CD14-positive monocyte (primary cell): ENCODE data around the gene TAF6. TPM values are rescaled to one million over a fixed set of nuclear protein-coding genes. Genes with fewer than 3 reads are reported as not detected.
A peak's percentile ranks its signal among the peaks of the same experiment; 100 is the strongest.
"Not testable (repeated sequence)": the region's sequence is repeated elsewhere in the genome, so short reads cannot be mapped to it uniquely, and the experiment has no call there.

ENCODE experiments used
- DNase-seq, 3 donors: peaks; one replicate each; pipeline ENCODE4 v3.0.0-alpha.2; 2011 to 2022
- H2AFZ ChIP-seq: 2 replicates; pipeline ENCODE4 v1.6.0; 2012; ENCODE audit warnings: mild to moderate bottlenecking, low read depth, low read length, inconsistent platforms; ENCODE audit not compliant: insufficient read depth, poor library complexity, severe bottlenecking
- H3K27ac ChIP-seq, 2 donors: 1 replicate in 1 of 2; 2 replicates in 1 of 2; pipeline ENCODE4 v1.5.1; 2012 to 2013; ENCODE audit warnings: low read length in 2 of 2, control low read depth in 1 of 2, inconsistent platforms in 1 of 2, low read depth in 1 of 2, mild to moderate bottlenecking in 1 of 2
- H3K27me3 ChIP-seq, 2 donors: one replicate each; pipeline versions ENCODE4 v1.6.0 to v1.6.1; 2011 to 2013; ENCODE audit warnings: low read length in 2 of 2; ENCODE audit not compliant: control insufficient read depth in 2 of 2, insufficient read depth in 2 of 2
- H3K36me3 ChIP-seq, 2 donors: replicated peaks in 1 of 2; 1 replicate in 1 of 2; 2 replicates in 1 of 2; pipeline versions ENCODE4 v1.5.1 to v1.6.1; 2012 to 2013; ENCODE audit warnings: low read length in 2 of 2, control low read depth in 1 of 2, inconsistent platforms in 1 of 2, mild to moderate bottlenecking in 1 of 2; ENCODE audit not compliant: insufficient read depth in 2 of 2, control insufficient read depth in 1 of 2
- H3K4me1 ChIP-seq, 2 donors: 1 replicate in 1 of 2; 2 replicates in 1 of 2; pipeline versions ENCODE4 v1.5.1 to v1.6.1; 2012 to 2013; ENCODE audit warnings: low read length in 2 of 2, control low read depth in 1 of 2, inconsistent platforms in 1 of 2, mild to moderate bottlenecking in 1 of 2, moderate library complexity in 1 of 2; ENCODE audit not compliant: insufficient read depth in 2 of 2, control insufficient read depth in 1 of 2
- H3K4me2 ChIP-seq: replicated peaks from 2 replicates; pipeline ENCODE3; 2012; ENCODE audit warnings: low read length, moderate library complexity, mild to moderate bottlenecking; ENCODE audit not compliant: poor library complexity, severe bottlenecking; ENCODE audit errors: extremely low read depth
- H3K4me3 ChIP-seq, 3 experiments: fragments of 200-600 bp in 1 of 3; sonication (generic) in 1 of 3; replicated peaks in 1 of 3; 1 replicate in 2 of 3; 2 replicates in 1 of 3; pipeline ENCODE4 v1.5.1; 2011 to 2013; ENCODE audit warnings: low read length in 3 of 3, mild to moderate bottlenecking in 3 of 3, control low read depth in 2 of 3, low read depth in 2 of 3, inconsistent platforms in 1 of 3, moderate library complexity in 1 of 3
- H3K79me2 ChIP-seq: 2 replicates; pipeline ENCODE4 v1.6.0; 2012; ENCODE audit warnings: mild to moderate bottlenecking, control low read depth, inconsistent platforms, low read length, moderate library complexity; ENCODE audit not compliant: insufficient read depth
- H3K9ac ChIP-seq: 2 replicates; pipeline ENCODE4 v1.6.0; 2017; ENCODE audit warnings: low read length, mild to moderate bottlenecking; ENCODE audit not compliant: insufficient read depth, poor library complexity, severe bottlenecking
- H3K9me3 ChIP-seq, 2 donors: replicated peaks in 1 of 2; 1 replicate in 1 of 2; 2 replicates in 1 of 2; pipeline versions ENCODE4 v1.5.1 to v1.6.1; 2012 to 2013; ENCODE audit warnings: low read length in 2 of 2, control low read depth in 1 of 2; ENCODE audit not compliant: control insufficient read depth in 1 of 2, insufficient read depth in 1 of 2
- H4K20me1 ChIP-seq: 2 replicates; pipeline ENCODE4 v1.6.0; 2012; ENCODE audit warnings: mild to moderate bottlenecking, low read length, control low read depth, moderate library complexity; ENCODE audit not compliant: insufficient read depth
- H3K27ac Mint-ChIP-seq, 7 donors: one replicate each; pipeline ENCODE4 v1.8.0; 2020; ENCODE audit warnings: mild to moderate bottlenecking in 7 of 7, mixed read lengths in 7 of 7, moderate library complexity in 6 of 7, inconsistent platforms in 2 of 7
- H3K27me3 Mint-ChIP-seq, 3 donors: one replicate each; pipeline ENCODE4 v1.8.0; 2021 to 2022; ENCODE audit warnings: low read depth in 3 of 3, mild to moderate bottlenecking in 3 of 3, mixed read lengths in 3 of 3, moderate library complexity in 3 of 3, inconsistent platforms in 1 of 3
- H3K36me3 Mint-ChIP-seq, 2 donors: one replicate each; pipeline ENCODE4 v1.8.0; 2020; ENCODE audit warnings: mixed read lengths in 2 of 2, inconsistent platforms in 1 of 2, mild to moderate bottlenecking in 1 of 2
- H3K4me1 Mint-ChIP-seq: one replicate; pipeline ENCODE4 v1.8.0; 2020; ENCODE audit warnings: mild to moderate bottlenecking, mixed read lengths
- H3K4me3 Mint-ChIP-seq, 2 donors: one replicate each; pipeline ENCODE4 v1.8.0; 2020; ENCODE audit warnings: mild to moderate bottlenecking in 2 of 2, mixed read lengths in 2 of 2, moderate library complexity in 1 of 2
- H3K9me3 Mint-ChIP-seq, 7 donors: one replicate each; pipeline ENCODE4 v1.8.0; 2020 to 2022; ENCODE audit warnings: mixed read lengths in 7 of 7, mild to moderate bottlenecking in 6 of 7, moderate library complexity in 6 of 7, inconsistent platforms in 2 of 7
- WGBS: methylation state at CpG from one replicate; pipeline ENCODE4 v1.1.5; 2013; ENCODE audit warnings: missing lambda C conversion rate; ENCODE audit not compliant: insufficient coverage; 5-methylcytosine and 5-hydroxymethylcytosine counted together
- intact Hi-C, 2 donors: fragments of 100-400 bp; cut with micrococcal nuclease; formaldehyde crosslinking; loops; one replicate each; pipeline versions ENCODE4 v1.15.0 to v1.15.1; 2023
- polyA plus RNA-seq, 3 donors: library from polyadenylated mRNA; depleted of rRNA in 1 of 3; unstranded in 2 of 3; stranded (reverse) in 1 of 3; fragments of 300-500 nt in 2 of 3; fragments of >200 nt in 1 of 3; fragmentation: Illumina TruSeq in 2 of 3; gene quantifications; 1 replicate in 2 of 3; 2 replicates in 1 of 3; pipeline ENCODE4 v1.2.3, GENCODE V29; 2012 to 2021
- TF ChIP-seq, protein P1 (sequence below): fragments of 200-600 bp; IDR thresholded peaks from one replicate; pipeline ENCODE4 v1.8.0; 2022; ENCODE audit warnings: antibody characterized with exemption, mild to moderate bottlenecking

The TAF6 gene
- polyA plus RNA-seq, 3 donors: 9.6 to 28.9 (median 11.0) TPM

DNA sequence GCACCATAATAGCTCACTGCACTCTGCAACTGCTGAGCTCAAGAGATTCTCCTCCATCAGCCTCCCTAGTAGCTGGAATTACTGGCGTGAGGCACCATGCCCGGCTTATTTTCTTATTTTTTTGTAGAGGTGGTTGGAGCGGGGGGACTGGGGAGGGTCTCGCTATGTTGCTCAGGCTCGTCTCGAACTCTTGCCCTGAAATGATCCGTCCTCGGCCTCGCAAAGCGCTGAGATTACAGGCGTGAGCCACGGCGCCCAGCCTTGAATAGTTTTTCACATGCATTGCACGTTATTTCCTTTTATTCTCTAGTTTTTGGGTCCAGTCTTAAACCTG, 29.0 kb upstream of the TAF6 start:
- peak overlapping the region; percentile 94 to 95 for H3K4me3 Mint-ChIP-seq
- Histone ChIP-seq H3K36me3 (peaks cover 1 to 2% of the 10 kb centered on the region in 2 donors), H3K4me2 (peak overlapping the region; percentile 98), H3K27ac (peak overlapping the region; percentile 75 to 97), H3K79me2 (peaks cover 46% of the 10 kb centered on the region), H2AFZ (peak overlapping the region; percentile 99), H3K4me3 (peak overlapping the region; percentile 5 to 100 (median 97)), H4K20me1 (peaks cover 7% of the 10 kb centered on the region), H3K4me1 (peaks cover 50 to 59% of the 10 kb centered on the region in 2 donors), H3K9ac (peak overlapping the region; percentile 90), H3K27me3 (no peaks in the 10 kb centered on the region), H3K9me3 (no peaks in the 10 kb centered on the region)
- H3K27ac Mint-ChIP-seq: peak overlapping the region; percentile 92 to 98 (median 95)
- peaks cover 54% of the 10 kb centered on the region for H3K4me1 Mint-ChIP-seq
- peaks cover 13 to 24% of the 10 kb centered on the region in 2 donors for H3K36me3 Mint-ChIP-seq
- no peaks in the 10 kb centered on the region for H3K27me3 Mint-ChIP-seq
- TF ChIP-seq, protein P1, sequence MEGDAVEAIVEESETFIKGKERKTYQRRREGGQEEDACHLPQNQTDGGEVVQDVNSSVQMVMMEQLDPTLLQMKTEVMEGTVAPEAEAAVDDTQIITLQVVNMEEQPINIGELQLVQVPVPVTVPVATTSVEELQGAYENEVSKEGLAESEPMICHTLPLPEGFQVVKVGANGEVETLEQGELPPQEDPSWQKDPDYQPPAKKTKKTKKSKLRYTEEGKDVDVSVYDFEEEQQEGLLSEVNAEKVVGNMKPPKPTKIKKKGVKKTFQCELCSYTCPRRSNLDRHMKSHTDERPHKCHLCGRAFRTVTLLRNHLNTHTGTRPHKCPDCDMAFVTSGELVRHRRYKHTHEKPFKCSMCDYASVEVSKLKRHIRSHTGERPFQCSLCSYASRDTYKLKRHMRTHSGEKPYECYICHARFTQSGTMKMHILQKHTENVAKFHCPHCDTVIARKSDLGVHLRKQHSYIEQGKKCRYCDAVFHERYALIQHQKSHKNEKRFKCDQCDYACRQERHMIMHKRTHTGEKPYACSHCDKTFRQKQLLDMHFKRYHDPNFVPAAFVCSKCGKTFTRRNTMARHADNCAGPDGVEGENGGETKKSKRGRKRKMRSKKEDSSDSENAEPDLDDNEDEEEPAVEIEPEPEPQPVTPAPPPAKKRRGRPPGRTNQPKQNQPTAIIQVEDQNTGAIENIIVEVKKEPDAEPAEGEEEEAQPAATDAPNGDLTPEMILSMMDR: no peak
- no peak for DNase-seq
- intact Hi-C loops: loop anchor here in 1 of 2 donors (2.0 to 10.0 kb wide), 2 partner anchors 29 to 207 kb away; partner anchors contain the start of genes GPC2, PILRB and STAG3
- 15% methylated on average over 13 of the region's 14 CpGs for WGBS
- H3K9me3 Mint-ChIP-seq: peaks cover 0 to 6% (median 0%) of the 10 kb centered on the region in 7 donors

DNA sequence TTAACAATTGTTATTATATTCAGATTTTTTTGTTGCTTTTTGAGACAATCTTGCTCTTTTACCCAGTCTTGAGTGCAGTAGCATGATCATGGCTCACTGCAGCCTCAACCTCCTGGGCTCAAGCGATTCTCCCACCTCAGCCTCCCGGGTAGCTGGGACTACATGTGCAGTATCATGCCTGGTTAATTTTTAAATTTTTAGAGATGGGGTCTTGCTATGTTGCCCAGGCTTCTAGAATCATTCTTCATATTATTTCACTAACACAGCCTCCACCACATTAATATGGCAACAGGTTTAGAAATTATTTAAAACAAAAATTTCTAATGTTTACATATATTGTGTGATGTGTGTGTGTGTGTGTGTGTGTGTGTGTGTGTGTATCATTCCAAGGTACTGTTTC, 28.1 kb upstream of the TAF6 start:
- no peak overlapping the region for H3K4me3 Mint-ChIP-seq
- no peak for DNase-seq
- Histone ChIP-seq H4K20me1 (no peaks in the 10 kb centered on the region), H3K4me1 (peaks cover 44 to 55% of the 10 kb centered on the region in 2 donors), H3K36me3 (no peaks in the 10 kb centered on the region), H3K4me3 (no peak overlapping the region), H3K79me2 (peaks cover 39% of the 10 kb centered on the region), H3K4me2 (no peak overlapping the region), H3K27ac (no peak overlapping the region), H2AFZ (no peak overlapping the region), H3K27me3 (no peaks in the 10 kb centered on the region), H3K9me3 (no peaks in the 10 kb centered on the region), H3K9ac (no peak overlapping the region)
- no CpG with 5 or more reads among the region's 2 CpGs for WGBS
- no peaks in the 10 kb centered on the region for H3K27me3 Mint-ChIP-seq
- intact Hi-C loops: loop anchor here in 1 of 2 donors (10.0 kb wide), 1 partner anchor 208 kb away; the partner anchor contains the start of gene PILRB
- H3K9me3 Mint-ChIP-seq: peaks cover 0 to 6% (median 0%) of the 10 kb centered on the region in 7 donors
- H3K36me3 Mint-ChIP-seq: peaks cover 8 to 17% of the 10 kb centered on the region in 2 donors
- H3K4me1 Mint-ChIP-seq: peaks cover 48% of the 10 kb centered on the region
- TF ChIP-seq, protein P1: no peak
- H3K27ac Mint-ChIP-seq: no peak overlapping the region

DNA sequence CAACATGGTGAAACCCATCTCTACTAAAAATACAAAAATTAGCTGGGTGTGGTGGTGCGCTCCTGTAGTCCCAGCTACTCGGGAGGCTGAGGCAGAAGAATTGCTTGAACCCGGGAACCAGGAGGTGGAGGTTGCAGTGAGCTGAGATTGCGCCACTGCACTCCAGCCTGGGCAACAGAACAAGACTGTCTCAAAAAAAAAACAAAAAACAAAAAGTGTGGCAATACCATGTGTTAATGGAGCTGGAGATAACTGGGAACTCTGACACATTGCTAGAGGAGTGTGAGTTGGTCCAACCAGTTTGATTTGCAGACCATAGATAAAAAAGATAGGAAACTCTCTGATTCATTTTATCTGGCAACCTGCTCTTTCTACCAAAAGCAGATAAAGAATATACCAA, 27.2 kb upstream of the TAF6 start:
- WGBS: no CpG with 5 or more reads among the region's 4 CpGs
- not testable (repeated sequence) for H3K4me3 ChIP-seq, H3K9me3 Mint-ChIP-seq, H3K27ac ChIP-seq, H3K27me3 Mint-ChIP-seq, H4K20me1 ChIP-seq, H3K36me3 ChIP-seq, H3K9me3 ChIP-seq, H2AFZ ChIP-seq, H3K4me2 ChIP-seq, H3K27me3 ChIP-seq, H3K9ac ChIP-seq
- peaks cover 31% of the 10 kb centered on the region for H3K79me2 ChIP-seq
- Mint-ChIP-seq H3K4me1 (peaks cover 48% of the 10 kb centered on the region), H3K27ac (peak overlapping the region in 5 of 7 donors; percentile 20 to 49 (median 37)), H3K36me3 (peaks cover 6 to 12% of the 10 kb centered on the region in 2 donors), H3K4me3 (peak overlapping the region in 1 of 2 donors; percentile 16)
- intact Hi-C loops: loop anchor here in 1 of 2 donors (10.0 kb wide), 1 partner anchor 208 kb away; the partner anchor contains the start of gene PILRB
- H3K4me1 ChIP-seq: peaks cover 44 to 55% of the 10 kb centered on the region in 2 donors
- DNase-seq: peak in 2 of 3 donors; percentile 39 to 42
